Testis (tissue), 2 donors: ENCODE data around the gene EXOSC7.

Source experiments
- POLR2A ChIP-seq: fragments of 450-650 bp; IDR thresholded peaks from one replicate; pipeline ENCODE4 v1.6.1; 2017; ENCODE audit warnings: antibody characterized with exemption, mild to moderate bottlenecking, moderate library complexity
- TF ChIP-seq, protein P1 (sequence below), 3 experiments: fragments of 450-650 bp in 2 of 3; fragments of 200-600 bp in 1 of 3; sonication (generic) in 1 of 3; IDR thresholded peaks; one replicate each; pipeline ENCODE4 v1.5.1; 2016 to 2019; ENCODE audit warnings: antibody characterized with exemption in 3 of 3, mild to moderate bottlenecking in 2 of 3, moderate library complexity in 1 of 3

DNA sequence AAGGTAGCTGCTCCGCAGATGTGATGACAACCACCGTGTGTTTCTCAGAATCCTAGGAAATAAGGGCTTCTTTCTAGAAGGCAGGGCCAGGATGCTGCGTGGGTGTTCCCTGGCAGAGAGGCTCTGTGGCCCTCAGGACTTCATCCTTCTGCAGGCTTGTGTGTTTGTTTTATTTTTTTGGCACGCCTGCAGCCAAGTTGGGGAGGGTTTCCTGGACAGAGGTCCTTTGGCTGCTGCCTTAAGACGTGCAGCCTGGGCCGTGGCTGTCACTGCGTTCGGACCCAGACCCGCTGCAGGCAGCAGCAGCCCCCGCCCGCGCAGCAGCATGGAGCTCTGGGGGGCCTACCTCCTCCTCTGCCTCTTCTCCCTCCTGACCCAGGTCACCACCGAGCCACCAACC lies 50.0 kb downstream of the EXOSC7 start, which contains the start of gene CLEC3B:
- TF ChIP-seq, protein P1, sequence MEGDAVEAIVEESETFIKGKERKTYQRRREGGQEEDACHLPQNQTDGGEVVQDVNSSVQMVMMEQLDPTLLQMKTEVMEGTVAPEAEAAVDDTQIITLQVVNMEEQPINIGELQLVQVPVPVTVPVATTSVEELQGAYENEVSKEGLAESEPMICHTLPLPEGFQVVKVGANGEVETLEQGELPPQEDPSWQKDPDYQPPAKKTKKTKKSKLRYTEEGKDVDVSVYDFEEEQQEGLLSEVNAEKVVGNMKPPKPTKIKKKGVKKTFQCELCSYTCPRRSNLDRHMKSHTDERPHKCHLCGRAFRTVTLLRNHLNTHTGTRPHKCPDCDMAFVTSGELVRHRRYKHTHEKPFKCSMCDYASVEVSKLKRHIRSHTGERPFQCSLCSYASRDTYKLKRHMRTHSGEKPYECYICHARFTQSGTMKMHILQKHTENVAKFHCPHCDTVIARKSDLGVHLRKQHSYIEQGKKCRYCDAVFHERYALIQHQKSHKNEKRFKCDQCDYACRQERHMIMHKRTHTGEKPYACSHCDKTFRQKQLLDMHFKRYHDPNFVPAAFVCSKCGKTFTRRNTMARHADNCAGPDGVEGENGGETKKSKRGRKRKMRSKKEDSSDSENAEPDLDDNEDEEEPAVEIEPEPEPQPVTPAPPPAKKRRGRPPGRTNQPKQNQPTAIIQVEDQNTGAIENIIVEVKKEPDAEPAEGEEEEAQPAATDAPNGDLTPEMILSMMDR (IDR thresholded peaks at IDR 0.05): no peak
- TF ChIP-seq POLR2A: no peak
